HG03060 (cell line): ENCODE measurements around the gene EPSTI1.
"Not testable (repeated sequence)": the region's sequence is repeated elsewhere in the genome, so short reads cannot be mapped to it uniquely, and the experiment has no call there.

Experiments used
- ATAC-seq: cut with Tn5 transposase; IDR thresholded peaks from one replicate; pipeline ENCODE4 v1.9.1; 2021; ENCODE audit warnings: low read depth, moderate number of reproducible peaks; ENCODE audit not compliant: unreplicated experiment

Gene EPSTI1

DNA sequence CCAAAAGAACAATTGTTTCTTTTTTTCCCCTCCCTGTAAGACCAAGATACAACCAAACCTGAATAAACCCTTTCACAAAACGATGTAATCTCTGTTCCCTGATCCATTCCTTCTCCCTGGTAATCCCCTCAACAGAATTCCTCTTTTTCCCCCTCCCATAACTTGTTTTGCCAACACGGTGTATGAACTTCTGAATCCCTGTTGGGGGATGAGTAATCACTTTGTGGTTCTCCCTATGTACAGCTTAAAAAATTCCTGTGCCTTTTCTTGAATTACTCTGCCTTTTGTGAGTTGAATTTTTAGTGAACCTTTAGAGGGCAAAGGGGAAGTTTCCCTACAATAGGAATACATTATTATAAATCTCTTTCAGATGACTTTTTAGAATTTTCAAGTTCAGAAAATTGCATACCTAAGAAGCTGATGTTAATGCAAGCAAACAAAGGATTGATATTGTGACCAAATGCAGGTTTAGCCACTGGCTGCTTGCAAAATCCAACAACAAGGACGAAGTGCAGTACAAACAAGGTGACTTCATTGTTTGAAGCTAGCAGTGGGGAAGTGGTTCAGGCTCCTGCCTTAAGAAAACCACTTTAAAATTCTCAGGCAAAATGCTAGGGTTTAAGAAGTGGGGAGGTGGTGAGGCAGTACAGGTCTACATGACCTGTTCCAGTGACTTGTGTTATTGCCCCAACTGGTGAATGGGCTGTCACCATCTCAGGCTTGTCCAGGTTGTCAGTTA lies 15.0 kb upstream of the EPSTI1 start:
- ATAC-seq, result no peak

DNA sequence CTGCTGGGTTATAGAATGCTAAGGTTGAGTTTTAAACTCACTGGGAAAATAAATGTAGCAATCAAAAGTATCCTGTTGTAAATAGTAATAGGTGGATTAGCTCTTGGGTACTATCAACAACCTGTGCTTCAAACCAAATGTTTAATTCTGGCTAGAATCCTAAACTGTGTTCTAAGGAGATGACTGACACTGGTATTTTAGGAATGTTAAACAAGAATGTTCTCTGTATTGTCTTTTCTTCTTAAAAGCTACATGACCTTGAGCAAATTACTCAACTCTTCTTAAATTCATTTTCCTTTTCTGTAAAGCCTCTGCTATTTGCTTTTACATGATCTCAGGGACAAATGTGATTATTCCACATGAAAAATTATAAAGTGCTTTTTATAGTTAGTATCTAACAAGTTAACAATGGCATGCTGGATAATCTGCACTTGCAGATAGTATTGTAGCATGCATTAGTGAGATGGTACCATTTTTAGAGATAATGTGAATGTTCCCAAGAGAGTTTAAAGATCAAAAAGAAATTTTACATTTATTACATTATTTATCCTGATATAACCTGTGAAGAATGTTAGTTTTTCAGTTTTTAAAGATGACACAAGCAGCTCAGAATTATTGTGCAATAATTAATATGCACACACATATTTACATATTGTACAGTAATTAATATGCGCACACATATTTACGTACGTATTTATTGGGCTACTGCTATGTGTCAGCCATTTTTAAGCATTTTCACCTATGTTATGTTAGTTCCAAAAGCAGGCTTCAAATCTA lies 13.6 kb upstream of the EPSTI1 start:
- ATAC-seq, result no peak

DNA sequence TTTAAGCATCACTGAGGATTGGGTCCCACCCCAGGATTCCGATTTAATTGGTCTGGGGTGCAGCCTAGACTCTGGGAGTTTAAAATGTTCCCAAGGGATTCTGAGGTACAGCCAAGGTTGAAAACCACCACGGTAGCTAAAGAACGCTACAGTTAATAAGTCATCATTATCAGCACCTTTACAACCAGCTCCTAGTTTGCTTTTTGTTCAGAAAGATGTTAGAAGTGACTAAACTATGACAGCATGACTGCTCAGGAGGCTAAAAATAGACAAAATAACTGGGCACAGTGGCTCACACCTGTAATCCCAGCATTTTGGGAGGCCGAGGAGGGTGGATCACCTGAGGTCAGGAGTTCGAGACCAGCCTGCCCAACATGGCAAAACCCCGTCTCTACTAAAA lies 11.7 kb upstream of the EPSTI1 start:
- ATAC-seq, result no peak

DNA sequence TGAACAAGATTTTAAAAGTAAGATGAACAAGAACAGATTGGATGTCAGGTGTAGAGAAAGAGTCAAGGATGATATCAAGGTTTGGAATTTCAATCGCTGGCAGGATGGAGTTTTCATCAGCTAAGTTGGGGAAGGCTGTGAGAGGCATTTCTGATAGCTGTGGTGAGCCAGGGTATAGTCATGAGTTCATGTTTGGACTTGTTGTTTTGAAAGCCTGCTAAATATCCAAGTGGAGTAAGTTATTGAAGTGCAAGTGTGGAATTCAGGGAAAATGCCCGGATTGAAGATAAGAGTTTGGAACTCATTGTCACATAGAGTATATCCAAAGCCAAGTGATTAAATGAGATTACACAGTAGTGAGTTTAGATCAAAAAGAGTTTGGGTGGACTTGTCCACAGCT lies 11.0 kb upstream of the EPSTI1 start:
- no peak for ATAC-seq

DNA sequence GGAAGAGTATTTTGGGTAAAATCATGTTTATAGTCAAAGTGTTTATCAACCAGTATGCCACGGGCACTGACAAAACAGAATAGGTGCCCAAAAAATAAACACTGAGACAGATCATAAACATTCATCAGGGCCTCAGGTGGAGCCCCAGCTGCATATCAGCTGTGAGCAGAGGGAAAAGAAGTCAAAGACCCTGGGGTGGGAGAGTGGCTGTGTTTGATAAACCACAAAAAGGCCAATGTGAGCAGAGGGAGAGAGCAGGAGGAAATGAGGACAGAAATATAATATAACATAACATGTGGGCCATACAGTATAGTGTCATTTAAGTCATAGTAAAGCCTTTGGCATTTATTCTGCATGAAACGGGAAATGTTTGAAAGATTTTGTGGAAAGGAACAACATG lies 10.0 kb upstream of the EPSTI1 start:
- no peak for ATAC-seq

DNA sequence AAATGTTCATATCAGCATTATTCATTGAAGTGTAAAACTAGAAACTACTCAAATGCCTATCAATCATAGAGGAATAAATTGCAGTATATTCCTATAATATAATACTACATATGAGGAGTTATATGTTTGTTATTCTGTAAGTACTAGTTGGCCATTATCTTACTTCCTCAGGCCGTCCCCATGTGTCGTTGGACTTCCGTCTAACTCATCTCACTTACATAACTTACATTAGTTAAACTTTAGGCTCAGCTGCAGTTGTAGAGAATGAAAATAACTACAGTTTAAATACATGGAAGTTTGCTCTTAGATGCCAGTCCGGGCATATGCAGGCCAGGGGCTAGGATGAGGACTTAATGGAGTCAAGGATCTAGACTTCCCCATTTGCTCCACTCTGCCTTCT lies 8.6 kb upstream of the EPSTI1 start:
- no peak for ATAC-seq

DNA sequence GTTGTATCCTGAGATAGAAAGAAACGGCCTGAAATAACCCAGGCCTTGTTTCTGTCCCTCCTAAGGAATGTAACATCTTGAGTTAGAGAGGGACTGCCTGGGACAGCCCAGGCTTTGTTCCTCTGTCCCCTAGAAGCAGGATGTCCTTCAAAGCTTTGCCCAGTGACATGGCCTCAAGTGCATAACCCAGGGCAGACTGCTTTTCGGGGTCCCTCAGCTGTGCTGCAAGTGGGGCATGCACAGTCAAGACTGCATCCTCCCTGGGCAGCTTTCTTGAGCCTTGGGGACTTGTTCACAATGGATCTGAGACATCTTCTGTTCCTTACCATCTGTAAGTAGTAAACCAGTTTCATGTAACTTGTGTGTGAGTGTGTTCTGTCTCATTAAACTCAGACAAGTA lies 7.5 kb upstream of the EPSTI1 start:
- ATAC-seq, result no peak

DNA sequence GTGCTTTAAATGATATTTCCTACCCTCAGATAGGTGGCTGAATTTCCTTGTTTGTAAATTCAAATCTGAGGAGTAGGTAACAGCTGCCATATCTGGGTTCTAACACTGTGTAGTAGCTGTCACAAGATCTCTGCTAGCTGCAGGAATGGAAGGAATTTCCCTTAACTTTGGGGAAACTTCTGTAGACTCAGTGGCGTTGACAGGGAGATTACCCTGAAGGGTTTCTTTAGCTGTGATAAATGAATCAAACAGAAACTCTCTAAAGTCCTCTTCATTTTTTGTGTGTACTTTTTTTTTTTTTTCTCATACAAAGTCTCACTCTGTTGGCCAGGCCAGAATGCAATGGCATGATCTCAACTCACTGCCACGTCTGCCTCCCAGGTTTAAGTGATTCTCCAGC lies 5.3 kb upstream of the EPSTI1 start:
- no peak for ATAC-seq

DNA sequence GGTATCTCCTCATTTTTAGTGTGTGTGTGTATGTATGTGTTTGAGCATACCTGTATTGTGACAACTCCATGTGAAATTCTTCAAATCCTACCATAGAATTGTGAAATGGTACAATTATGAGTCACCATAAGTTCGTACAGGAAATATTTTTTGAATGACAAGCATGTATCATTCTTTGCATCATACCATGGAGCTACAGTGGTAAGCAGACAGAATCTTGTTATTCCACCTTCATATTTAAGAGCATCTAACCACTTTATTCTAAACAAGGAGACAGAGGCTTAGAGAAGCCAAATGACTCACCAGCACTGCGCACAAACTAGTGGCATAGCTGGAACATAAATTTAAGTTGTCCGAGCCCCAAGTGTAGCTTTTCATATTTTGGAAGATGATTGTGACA lies 4.5 kb upstream of the EPSTI1 start:
- no peak for ATAC-seq

DNA sequence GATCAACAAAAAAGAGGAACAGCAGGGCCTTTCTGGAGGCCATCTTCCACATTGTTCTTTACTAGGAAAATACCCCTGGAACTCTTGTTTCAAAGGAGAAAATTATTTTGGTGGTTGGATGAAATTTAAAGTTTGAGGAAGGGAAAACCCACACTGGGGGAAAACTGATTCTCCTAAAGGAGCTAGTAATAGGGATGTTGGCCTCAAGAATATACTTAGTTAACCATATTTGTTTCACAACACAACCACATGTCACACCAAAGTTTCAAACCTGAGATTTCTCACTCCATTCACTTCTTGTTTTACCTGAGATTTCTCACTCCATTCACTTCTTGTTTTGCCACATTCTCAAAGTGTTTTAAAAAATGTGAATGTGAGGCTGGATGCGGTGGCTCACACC lies 2.8 kb upstream of the EPSTI1 start:
- no peak for ATAC-seq

DNA sequence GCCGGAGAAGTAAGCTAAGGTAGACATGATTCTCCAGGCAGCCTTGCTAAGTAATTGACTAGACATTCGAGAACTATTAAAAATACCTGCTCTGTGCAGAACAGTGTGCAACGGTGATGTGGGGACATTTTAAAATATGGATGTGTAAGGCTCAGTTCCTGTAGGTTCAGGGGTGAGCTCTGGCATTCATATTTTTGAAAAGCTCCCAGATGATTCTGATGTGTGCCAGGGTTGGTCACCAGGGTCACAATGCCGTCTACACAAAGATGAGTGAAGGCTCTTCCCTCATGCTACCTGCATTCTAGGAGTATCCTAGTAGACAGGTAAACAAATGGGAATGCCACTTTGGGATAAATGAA lies 702 bp upstream of the EPSTI1 start:
- no peak for ATAC-seq

DNA sequence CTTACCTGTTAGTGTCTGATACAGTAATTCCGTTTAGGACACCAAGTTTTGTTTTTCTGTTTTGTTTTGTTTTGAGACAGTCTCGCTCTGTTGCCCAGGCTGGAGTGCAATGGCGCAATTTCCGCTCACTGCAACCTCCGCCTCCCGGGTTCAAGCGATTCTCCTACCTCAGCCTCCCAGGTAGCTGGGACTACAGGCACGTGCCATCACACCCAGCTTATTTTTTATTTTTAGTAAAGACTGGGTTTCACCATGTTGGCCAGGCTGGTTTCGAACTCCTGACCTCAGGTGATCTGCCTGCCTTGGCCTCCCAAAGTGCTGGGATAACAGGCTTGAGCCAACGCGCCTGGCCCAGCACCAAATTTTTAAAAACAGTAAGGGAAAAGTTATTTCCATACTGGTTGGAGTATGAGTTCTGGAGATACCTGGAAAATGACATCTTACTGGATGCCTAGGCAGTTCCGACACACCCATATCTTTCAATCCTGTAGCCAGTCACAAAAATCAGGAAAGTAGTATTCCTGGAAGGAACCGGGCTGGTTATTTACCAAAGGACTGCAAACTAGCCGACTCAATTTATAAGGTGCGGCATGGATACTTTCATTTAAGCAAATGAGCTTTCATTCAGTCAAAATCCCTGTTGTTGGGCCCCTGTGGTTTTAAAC lies 676 bp downstream of the EPSTI1 start:
- ATAC-seq, result not testable (repeated sequence)

DNA sequence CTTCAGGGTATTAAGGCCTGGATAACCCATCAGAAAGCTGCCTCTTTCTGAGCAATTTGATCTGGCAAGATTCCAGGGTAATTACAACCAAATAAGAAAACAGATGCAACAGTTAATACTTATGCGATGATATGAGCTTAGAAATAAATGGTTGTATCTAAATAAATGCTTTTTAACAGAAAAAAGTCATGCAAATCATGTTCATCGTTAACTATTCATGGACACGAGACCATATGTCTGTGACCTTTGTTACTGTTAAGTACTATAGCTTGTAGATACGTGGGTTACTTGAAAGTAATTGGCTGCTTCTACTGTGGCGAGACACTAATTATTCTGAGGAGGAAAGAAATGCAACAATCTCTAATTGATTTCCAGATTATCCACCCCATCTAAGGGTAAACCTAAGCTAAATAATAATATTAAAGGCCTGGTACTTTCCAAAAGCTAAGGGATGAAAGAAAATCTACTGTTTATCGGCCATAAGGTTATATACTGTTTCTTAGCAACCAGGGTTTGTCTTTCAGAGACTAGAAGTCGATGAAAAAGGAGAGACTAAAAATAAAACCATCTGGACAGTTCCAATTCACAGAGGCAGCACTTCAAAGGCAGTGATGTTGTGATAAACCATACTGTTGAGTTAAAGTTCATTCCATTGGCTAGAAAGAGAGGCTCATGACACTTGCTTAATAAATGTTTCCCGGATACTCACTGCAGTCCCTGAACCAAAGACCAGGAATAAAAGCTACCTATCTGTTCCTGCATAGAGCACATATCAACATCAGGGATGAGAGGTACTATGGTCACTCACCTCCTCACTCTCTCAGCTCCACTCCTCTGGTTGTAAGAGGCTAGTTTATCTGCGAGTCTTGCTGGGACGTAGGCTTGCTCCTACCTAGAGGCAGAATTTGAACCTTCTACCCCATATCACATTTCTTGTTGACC lies 1.5 kb downstream of the EPSTI1 start:
- ATAC-seq, result no peak

DNA sequence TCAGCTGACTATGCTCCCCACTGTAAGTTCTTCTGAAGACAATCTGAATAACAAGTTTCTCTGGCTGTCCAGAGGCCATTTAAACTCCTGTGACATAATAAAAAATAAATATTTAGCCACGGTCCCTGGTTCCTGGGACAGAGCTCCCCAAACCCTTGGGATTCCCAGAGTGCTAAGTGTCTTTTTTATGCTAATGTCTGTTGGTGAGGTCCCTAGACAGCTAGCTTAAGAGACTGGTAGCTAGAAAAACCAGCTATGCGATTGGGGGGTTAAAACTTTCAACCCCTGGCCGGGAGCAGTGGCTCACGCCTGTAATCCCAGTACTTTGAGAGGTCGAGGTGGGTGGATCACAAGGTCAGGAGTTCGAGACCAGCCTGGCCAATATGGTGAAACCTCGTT lies 5.9 kb downstream of the EPSTI1 start:
- ATAC-seq, result no peak

DNA sequence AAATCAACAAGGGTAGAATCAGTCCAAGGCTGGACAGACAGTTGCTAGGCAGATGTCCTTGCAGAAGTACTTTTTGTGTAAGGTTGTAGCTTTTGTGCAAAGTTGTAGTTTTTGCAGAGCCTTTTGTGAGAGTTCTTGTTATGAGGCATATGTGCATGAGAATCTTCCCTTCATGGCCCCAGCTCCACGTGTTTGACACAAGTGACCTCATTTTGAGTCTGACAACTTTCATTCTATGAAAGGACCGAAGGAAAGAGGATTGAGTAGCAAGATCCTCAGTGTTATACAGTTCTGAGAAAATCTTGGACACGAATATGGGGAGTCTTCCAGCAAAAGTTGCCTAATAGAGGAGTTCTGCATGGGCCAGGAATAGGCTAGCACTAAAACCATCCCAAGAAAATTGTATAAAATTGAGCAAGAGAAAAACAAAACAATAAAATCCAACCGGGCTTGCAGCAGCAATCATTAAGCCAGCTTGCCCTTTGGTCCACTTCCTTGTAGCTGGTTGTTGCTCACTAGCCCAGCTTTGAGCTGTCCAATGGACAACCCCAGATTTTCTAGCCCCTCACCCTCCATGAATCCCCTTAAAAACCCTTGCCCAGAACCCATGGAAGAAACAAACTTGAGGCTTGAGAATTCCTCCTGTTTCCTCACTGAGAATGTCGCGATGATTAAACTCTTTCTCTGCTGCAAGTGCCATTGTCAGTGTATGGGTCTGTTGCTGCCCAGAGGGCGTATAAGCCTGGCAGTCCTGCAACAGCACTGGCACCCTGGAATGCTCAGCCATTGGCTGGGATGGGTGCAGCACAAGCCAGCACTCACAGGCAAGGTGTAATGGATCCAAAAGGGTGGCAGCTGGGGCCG lies 6.5 kb downstream of the EPSTI1 start:
- ATAC-seq, result no peak

DNA sequence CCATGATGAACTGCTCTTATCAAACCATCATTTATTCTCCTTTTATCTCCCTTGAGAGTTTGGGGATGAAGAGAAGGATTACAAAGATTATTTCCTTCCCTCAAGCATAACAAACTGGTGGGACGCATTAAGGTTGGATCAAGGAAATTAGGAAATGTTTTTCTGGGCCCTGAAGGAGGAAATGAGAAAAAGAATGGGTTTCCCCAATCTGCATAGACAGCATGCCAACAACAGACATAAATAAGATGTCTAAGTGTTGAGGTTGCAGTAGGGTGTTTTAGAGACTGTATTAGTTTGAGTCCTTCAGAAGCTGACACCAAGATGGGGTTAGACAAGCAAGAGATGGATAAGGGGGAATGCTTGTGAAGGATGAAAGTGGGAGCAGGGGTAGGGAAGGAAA lies 7.3 kb downstream of the EPSTI1 start:
- no peak for ATAC-seq

DNA sequence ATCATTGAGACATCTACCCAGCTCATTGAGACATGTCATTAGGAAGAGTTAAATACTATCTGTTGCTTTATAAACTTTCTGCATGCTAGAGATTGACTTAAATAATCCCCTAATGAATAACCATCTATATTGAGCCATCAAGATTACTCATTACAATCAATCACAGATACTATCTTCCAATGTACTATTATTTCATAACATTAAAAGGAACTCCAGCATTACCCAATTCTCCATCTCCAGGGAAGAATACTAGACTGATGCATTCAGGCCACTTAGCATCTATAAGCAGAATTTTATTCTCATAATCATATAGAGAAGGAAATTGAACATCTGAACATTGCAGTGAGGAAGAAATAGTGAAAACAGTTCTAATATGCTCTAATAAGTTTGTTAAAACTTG lies 8.0 kb downstream of the EPSTI1 start:
- no peak for ATAC-seq

DNA sequence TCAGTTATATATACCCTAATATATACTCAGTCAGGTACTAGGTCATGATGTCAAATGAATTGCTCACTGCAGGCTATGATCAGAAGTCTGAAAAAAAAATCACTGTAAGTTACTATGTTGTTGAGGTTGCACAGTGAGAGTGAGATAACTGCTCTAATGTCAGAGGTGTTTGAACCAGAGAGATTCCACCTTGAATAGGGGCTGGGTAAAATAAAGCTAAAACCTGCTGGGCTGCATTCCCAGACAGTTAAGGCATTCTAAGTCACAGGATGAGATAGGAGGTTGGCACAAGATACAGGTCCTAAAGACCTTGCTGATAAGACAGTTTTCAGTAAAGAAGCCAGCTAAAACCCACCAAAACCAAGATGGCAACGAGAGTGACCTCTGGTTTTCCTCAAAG lies 10.2 kb downstream of the EPSTI1 start:
- no peak for ATAC-seq

DNA sequence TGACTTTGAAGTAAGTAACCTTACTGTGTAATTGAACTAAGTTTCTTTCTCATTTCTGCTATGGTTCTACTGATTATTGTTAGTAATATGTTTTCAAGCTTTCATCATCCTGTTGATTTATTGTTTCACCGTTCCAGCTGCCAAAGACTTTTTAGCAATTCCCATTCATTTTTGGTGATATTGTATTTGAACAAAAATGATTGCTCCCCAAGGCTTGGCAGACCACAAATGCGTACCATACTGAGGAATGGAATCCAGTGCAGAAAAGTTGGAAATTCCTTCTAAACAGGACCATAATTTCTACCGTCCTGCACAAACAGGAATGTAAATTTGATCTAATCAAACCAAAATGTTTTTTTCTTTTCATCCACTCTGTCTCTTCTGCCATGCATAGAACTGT lies 10.7 kb downstream of the EPSTI1 start:
- no peak for ATAC-seq

DNA sequence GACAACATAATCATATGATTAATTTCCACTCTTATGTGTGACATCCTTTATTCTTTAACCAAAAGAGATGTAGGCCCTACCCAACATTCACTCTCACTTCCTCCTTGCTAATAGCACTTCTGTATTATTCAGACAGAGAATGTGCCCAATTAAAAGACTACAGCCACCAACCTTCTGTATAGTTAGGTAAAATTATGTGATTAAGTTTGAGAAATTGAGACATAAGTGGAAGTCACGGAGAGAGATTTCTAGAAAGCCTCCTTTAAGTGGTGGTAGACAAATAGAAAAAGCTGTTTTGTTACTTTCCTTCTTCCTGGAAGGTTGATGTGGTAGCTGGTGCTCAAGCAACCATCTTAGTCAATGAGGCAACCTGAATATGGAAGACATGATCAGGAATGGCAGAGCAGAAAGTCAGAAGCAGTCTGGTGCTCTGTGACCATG lies 14.8 kb downstream of the EPSTI1 start:
- ATAC-seq, result no peak
